Kidney (tissue), 14 donors: ENCODE measurements around the gene SLC24A4. TPM values are rescaled to one million over a fixed set of nuclear protein-coding genes. Genes with fewer than 3 reads are reported as not detected.

Source experiments
- DNase-seq, 5 donors: peaks; one replicate each; pipeline ENCODE4 v3.0.0-alpha.2; 2013 to 2020
- FAIRE-seq: peaks from 2 replicates; lab custom pipeline; 2012; peaks lifted over from hg19 to GRCh38; lab: Jason Lieb, UNC
- H3K27ac ChIP-seq, 2 donors: one replicate each; pipeline ENCODE4 v1.7.0; 2013; ENCODE audit warnings: low read depth in 2 of 2, low read length in 2 of 2, inconsistent platforms in 1 of 2
- H3K27me3 ChIP-seq: one replicate; pipeline ENCODE4 v1.7.1; 2013; ENCODE audit warnings: low read length, inconsistent platforms; ENCODE audit not compliant: control insufficient read depth, insufficient read depth
- H3K36me3 ChIP-seq, 3 donors: one replicate each; pipeline versions ENCODE4 v1.7.0 to v1.7.1; 2013; ENCODE audit warnings: low read length in 3 of 3, control low read depth in 1 of 3, inconsistent platforms in 1 of 3; ENCODE audit not compliant: insufficient read depth in 3 of 3, control insufficient read depth in 2 of 3
- H3K4me1 ChIP-seq, 3 donors: one replicate each; pipeline versions ENCODE4 v1.7.0 to v1.7.1; 2013; ENCODE audit warnings: low read length in 3 of 3, inconsistent platforms in 1 of 3, low read depth in 1 of 3; ENCODE audit not compliant: control insufficient read depth in 2 of 3, insufficient read depth in 2 of 3
- H3K4me3 ChIP-seq, 3 donors: one replicate each; pipeline versions ENCODE4 v1.7.0 to v1.8.1; 2013; ENCODE audit warnings: low read length in 3 of 3, control low read depth in 1 of 3, inconsistent platforms in 1 of 3
- H3K9ac ChIP-seq, 3 donors: one replicate each; pipeline versions ENCODE4 v1.7.0 to v1.7.1; 2013; ENCODE audit warnings: low read length in 3 of 3, control low read depth in 1 of 3, inconsistent platforms in 1 of 3
- H3K9me3 ChIP-seq, 3 donors: one replicate each; pipeline versions ENCODE4 v1.7.0 to v1.7.1; 2013; ENCODE audit warnings: low read length in 3 of 3, control low read depth in 1 of 3, inconsistent platforms in 1 of 3; ENCODE audit not compliant: control insufficient read depth in 2 of 3, insufficient read depth in 1 of 3
- intact Hi-C: fragments of 100-400 bp; cut with DNase I; formaldehyde crosslinking; loops from one replicate; pipeline ENCODE4 v1.11.1; 2022
- polyA plus RNA-seq: library from polyadenylated mRNA; stranded (reverse); fragments of 350-450 nt; fragmentation: Illumina TruSeq; extraction: RNeasy Lipid Tissue Mini Kit (QIAGEN cat#74804); gene quantifications from one replicate; pipeline ENCODE4 v1.2.3, GENCODE V29; 2014; ENCODE audit warnings: low read depth, low replicate concordance; ENCODE audit not compliant: insufficient read depth
- total RNA-seq: library from RNA; stranded (reverse); fragmentation: NEBNext Ultra II Directional; extraction: Animal tissue kit (Norgen Biotek cat#: 25700); gene quantifications from one replicate; pipeline ENCODE4 v1.2.1, GENCODE V29; 2021
- TF ChIP-seq, protein P1 (sequence below): IDR thresholded peaks from 3 replicates; pipeline ENCODE4 v1.5.1; 2012; ENCODE audit warnings: mild to moderate bottlenecking, moderate library complexity, borderline replicate concordance; ENCODE audit not compliant: insufficient read depth; ENCODE audit errors: extremely low read depth
- donor health status: control.
- donor health status: control.
- donor health status: control.
- donor health status: control.
- donor health status: control.
- donor health status: DM: yes; HTN: yes; CAD: no.
- donor health status: Normal renal cell carcinoma (clear cell type).

SLC24A4 gene
- total and polyA plus RNA-seq, 2 donors from 2014 or later, result 0.32 to 0.85 TPM

DNA sequence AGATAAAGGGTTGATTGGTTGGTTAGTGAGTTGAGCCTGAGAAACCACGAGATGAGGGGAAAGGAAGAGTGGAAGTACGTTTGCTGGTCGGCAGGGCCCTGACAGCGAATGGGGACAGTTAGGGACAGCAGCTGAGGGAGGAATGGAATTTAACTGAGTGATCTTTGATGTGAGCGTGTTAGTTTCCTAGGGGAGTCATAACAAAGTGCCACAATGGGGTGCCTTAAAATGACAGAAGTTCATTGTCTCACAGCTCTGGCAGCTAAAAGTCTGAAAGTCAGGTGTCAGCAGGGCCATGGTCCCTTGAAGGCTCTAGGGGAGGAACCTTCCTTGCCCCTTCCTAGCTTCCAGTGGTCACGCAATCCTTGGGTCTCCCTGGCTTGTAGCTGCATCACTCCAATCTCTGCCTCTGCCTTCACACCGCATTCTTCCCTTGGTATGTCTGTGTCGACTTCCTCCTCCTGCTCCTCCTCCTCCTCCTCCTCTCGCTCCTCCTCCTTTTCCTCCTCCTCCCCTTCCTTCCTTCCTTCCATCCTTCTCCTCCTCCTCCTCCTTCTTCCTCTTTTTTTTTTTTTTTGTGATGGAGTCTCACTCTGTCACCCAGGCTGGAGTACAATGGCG is 164.7 kb downstream of the SLC24A4 start:
- no peak overlapping the region for H3K4me3 ChIP-seq
- DNase-seq, result no peak
- FAIRE-seq, result no peak
- TF ChIP-seq, protein P1, sequence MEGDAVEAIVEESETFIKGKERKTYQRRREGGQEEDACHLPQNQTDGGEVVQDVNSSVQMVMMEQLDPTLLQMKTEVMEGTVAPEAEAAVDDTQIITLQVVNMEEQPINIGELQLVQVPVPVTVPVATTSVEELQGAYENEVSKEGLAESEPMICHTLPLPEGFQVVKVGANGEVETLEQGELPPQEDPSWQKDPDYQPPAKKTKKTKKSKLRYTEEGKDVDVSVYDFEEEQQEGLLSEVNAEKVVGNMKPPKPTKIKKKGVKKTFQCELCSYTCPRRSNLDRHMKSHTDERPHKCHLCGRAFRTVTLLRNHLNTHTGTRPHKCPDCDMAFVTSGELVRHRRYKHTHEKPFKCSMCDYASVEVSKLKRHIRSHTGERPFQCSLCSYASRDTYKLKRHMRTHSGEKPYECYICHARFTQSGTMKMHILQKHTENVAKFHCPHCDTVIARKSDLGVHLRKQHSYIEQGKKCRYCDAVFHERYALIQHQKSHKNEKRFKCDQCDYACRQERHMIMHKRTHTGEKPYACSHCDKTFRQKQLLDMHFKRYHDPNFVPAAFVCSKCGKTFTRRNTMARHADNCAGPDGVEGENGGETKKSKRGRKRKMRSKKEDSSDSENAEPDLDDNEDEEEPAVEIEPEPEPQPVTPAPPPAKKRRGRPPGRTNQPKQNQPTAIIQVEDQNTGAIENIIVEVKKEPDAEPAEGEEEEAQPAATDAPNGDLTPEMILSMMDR, result no peak
- no peaks in the 10 kb centered on the region for H3K27me3 ChIP-seq
- no peak overlapping the region for H3K27ac ChIP-seq
- peaks cover 0 to 6% (median 0%) of the 10 kb centered on the region in 3 donors for H3K4me1 ChIP-seq
- H3K9me3 ChIP-seq, result no peaks in the 10 kb centered on the region
- H3K36me3 ChIP-seq, result no peaks in the 10 kb centered on the region
- no peak overlapping the region for H3K9ac ChIP-seq
- intact Hi-C loops, result no loop called here

DNA sequence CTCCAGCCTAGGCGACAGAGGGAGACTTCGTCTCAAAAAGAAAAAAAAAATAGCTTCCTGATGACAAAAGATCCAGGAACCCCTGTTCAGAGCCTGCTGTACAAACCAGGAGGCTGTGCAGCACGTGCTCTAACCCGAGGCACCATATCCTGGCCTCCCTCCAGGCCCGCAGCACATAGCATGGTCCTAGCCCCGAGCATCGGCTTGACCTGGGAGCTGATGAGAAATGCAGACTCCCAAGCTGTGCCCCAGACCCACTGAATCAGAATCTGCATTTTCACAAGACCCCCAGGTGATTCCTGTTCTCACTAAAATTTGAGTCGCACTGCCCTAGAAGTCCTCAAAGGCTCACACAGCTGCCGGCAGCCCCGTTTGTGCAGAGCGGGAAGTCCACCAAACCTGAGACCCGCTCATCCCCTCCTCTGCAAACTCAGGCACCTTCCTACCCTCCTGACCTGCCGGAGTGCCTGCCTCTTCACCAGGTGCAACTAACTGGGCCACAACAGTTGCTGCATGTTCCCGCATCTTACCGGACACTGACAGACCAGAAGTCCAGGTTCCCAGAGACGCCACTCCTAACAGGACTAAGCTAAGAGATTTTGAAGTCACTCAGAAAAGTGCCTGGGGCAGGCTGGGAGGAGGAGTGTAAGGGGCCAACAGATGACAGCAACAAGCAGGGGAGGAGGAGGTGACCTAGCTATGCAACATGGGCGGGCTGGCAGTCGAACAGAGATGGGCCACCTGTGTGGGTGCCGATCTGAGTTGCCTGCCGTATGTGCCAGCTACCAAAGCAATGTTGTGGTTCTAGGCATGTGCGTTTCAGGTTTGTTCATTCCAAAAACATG is 166.7 kb downstream of the SLC24A4 start:
- intact Hi-C loops, result no loop called here
- Histone ChIP-seq H3K9ac (no peak overlapping the region), H3K27ac (no peak overlapping the region), H3K36me3 (no peaks in the 10 kb centered on the region), H3K27me3 (no peaks in the 10 kb centered on the region), H3K4me1 (peaks cover 0 to 6% (median 0%) of the 10 kb centered on the region in 3 donors), H3K4me3 (no peak overlapping the region), H3K9me3 (no peaks in the 10 kb centered on the region)
- no peak for FAIRE-seq
- peak in 3 of 5 donors; percentile 11 to 31 (median 24) for DNase-seq
- TF ChIP-seq, protein P1, result no peak

DNA sequence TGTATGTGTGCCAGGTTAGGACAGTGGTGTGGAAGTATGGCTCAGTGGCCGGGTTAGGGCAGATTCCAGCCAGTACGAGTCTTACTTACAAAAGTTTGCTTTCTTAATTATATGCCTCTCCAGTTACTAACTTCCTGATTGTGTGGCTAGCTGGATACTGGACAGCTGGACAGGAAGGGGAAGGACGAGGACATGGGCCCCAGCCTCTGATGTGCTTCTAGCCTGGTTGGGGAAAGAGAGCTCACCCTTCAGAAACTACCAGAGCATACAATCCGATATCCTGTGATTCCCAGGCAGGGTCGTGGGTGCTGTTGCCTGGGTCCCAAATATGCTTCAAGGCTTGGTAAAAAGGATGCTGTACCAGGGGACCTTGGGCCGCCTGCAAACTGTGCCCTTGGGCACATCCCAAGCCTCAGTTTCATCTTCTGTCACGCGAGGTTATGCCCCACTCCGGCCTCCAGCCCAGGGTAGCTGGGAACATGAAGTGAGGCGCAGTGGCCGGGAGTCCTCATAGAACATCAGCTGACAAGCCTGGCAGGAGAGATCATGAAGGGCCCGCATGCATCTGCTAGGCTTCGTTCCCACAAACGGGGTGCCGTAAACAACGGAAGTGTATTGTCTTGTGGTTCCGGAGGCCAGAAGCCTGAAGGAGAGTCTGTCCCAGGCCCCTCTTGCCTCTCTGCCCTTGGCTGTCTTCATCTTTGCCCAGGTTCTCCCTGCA is 167.4 kb downstream of the SLC24A4 start:
- Histone ChIP-seq H3K9ac (no peak overlapping the region), H3K9me3 (no peaks in the 10 kb centered on the region), H3K4me1 (peaks cover 0 to 6% (median 0%) of the 10 kb centered on the region in 3 donors), H3K27me3 (no peaks in the 10 kb centered on the region), H3K27ac (no peak overlapping the region), H3K4me3 (no peak overlapping the region), H3K36me3 (no peaks in the 10 kb centered on the region)
- no peak for FAIRE-seq
- TF ChIP-seq, protein P1, result no peak
- intact Hi-C loops, result no loop called here
- DNase-seq, result peak in 2 of 5 donors; percentile 13 to 33
